Stomach (tissue), 4 donors: ENCODE measurements around the gene SSR1.

Experiments used
- EP300 ChIP-seq: sonication (generic); formaldehyde crosslinking; IDR thresholded peaks from one replicate; pipeline ENCODE4 v1.6.1; 2017; ENCODE audit warnings: antibody characterized with exemption
- POLR2AphosphoS5 ChIP-seq, 3 donors: sonication (generic); formaldehyde crosslinking; IDR thresholded peaks; one replicate each; pipeline ENCODE4 v1.6.1; 2016; ENCODE audit warnings: antibody characterized with exemption in 3 of 3
- TF ChIP-seq, protein P1 (sequence below), 7 experiments: fragments of 450-650 bp in 4 of 7; fragments of 200-600 bp in 3 of 7; sonication (generic) in 3 of 7; IDR thresholded peaks; one replicate each; pipeline ENCODE4 v1.5.1; 2016 to 2019; ENCODE audit warnings: antibody characterized with exemption in 7 of 7, control low read depth in 2 of 7, mild to moderate bottlenecking in 1 of 7

DNA sequence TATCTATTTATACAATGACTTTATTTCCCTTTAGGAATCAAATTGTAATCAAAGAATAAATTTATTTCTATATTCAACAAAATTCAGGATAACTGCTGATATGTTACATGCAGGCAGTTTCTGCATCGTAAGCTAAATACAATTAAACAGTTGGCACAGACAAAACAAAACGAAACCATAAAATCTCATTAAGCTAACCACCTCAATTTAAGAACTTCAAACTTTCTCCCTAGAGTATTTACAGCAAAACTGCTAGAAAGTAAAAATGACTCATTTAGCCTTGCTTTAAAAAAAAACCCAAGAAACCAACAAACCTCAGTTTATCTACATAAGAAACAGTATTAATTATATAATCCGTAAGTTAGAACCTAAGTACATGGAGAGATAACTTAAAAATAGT is 17.1 kb downstream of the SSR1 start:
- TF ChIP-seq, protein P1, sequence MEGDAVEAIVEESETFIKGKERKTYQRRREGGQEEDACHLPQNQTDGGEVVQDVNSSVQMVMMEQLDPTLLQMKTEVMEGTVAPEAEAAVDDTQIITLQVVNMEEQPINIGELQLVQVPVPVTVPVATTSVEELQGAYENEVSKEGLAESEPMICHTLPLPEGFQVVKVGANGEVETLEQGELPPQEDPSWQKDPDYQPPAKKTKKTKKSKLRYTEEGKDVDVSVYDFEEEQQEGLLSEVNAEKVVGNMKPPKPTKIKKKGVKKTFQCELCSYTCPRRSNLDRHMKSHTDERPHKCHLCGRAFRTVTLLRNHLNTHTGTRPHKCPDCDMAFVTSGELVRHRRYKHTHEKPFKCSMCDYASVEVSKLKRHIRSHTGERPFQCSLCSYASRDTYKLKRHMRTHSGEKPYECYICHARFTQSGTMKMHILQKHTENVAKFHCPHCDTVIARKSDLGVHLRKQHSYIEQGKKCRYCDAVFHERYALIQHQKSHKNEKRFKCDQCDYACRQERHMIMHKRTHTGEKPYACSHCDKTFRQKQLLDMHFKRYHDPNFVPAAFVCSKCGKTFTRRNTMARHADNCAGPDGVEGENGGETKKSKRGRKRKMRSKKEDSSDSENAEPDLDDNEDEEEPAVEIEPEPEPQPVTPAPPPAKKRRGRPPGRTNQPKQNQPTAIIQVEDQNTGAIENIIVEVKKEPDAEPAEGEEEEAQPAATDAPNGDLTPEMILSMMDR (IDR thresholded peaks at IDR 0.05): no peak
- no peak for TF ChIP-seq POLR2AphosphoS5 (IDR thresholded peaks at IDR 0.05)
- TF ChIP-seq EP300: no peak
